GM18909 (cell line): ENCODE results near the gene DNAJC6.
"Not testable (repeated sequence)": the region's sequence is repeated elsewhere in the genome, so short reads cannot be mapped to it uniquely, and the experiment has no call there.

Experiments
- ATAC-seq: cut with Tn5 transposase; IDR thresholded peaks from one replicate; pipeline ENCODE4 v1.9.1; 2021; ENCODE audit warnings: mild to moderate bottlenecking; ENCODE audit not compliant: unreplicated experiment, poor library complexity

The DNAJC6 gene

DNA sequence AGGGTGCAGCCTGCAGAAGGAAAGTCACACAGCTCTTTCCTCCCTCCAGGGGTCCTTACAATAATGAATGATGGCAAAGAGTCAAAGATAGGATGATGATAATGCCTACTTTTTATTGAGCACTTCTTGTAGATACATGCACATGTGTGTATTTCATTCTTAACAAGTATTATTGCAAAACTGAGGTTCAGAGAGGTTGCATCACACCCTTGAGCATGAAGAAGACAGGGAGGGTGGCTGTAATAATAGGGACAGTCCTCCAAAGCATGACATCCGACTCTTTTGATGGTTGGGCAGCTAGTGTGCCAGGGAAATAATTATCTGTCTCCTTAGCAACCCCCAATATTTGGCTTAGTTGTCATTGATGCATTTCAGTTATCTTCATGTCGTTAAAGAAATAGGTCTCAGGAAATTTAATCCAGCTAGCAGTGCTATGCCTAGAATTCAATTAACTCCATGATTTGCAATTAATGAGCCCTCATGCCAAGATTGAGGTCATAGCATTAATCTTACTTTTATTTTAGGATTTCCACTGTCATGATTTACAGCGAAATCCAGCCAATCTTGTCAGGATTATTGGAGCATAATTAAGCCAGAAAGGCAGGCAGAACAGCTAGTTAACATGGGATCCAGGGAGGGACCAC is 35.0 kb downstream of the DNAJC6 start:
- no peak for ATAC-seq

DNA sequence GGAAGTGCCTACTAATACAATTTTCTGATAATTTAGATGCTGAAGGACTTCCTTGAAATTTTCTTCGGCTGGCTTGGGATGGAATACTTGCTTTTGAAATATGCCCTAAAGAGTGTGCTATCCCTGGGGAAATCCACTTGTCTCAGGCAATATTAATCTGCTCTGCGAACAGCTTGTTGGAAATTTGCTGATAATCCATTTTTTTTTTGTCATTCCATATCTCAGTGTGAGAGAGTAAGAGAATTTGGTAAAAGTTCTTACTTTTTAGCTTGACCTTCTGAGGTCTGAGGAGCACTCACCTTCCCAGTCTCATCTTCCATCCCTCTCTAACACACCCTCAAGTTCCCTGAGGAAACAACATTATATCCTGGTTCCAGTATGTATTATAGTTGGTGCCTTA is 36.8 kb downstream of the DNAJC6 start:
- no peak for ATAC-seq

DNA sequence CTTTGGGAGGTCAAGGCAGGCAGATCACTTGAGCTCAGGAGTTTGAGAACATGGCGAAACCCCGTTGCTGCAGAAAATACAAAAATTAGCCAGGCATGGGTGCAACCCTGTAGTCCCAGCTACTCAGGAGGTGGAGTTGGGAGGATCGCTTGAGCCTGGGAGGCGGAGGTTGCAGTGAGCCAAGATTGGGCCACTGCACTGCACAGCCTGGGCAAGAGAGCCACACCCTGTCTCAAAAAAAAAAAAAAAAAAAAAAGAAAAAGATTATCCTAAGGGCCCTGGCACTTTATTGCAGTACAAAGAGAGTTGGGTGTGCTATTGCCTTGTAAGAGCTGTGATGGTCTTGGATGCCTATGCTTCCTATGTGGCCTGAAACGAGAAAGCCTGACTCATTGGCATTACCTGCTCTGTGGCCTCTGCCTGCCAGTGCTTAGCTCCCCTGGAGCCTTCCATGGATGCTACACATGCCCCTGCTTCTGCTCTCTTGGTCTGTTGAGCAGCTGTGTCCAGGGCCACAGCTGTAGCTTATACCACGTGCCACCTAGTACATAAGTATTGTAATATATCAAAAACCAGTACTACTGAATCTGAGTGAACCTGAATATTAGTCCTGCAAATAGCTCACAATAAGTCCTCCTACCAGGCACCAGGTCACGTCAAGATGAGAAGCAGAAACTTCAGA is 45.8 kb downstream of the DNAJC6 start:
- ATAC-seq = no peak

DNA sequence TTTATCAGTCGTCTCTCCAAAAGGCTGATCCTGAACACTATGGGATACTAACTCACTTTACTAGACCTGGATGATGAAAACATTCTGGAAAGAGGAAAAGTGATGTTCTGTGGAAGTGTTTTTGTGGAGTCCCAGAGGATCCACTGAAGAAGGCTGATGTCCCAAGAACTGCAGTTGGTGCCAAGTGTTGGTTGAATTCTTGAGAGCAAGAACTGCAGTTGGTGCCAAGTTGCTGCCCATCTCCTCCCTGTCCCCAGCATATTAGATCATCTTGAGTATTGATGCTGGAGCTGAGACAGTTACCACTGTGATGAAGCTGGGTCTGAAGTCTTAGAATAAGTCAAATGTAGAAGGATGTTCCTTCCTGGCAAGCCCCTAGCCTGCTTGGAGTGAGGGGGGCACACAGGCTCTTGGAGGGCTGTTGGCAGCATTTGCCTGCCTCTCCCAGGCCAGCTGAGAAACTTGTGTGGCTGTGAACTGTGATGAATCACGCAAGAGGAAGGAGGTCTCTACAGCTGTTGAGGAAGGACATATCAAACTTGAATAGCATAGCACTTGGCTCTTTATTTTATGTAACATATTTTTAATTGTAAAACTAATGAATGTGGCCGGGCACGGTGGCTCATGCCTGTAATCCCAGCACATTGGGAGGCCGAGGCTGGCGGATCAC is 48.1 kb downstream of the DNAJC6 start:
- ATAC-seq = no peak

DNA sequence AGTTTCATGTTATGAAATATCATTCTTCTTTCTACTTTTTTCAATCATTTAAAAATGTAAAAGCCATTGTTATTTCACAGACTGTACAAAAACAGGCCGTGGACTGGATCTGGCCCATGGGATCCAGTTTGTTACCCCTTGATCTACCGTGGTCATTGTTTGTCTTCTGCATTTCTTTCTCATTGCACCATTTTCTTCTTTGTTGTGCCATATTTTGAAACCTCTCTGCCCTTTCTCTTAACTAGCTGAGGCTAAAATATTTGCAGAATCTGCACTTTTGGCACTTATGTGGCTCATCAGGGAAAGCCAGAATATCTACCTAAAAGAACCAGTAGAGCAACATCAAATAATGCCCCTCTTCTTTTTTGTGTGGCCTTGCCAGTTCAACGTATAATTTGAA is 50.5 kb downstream of the DNAJC6 start:
- ATAC-seq = no peak

- no peak for ATAC-seq
These were observed 51.3 kb downstream of the DNAJC6 start for GRCh38 chr1:65360648-65361047.

DNA sequence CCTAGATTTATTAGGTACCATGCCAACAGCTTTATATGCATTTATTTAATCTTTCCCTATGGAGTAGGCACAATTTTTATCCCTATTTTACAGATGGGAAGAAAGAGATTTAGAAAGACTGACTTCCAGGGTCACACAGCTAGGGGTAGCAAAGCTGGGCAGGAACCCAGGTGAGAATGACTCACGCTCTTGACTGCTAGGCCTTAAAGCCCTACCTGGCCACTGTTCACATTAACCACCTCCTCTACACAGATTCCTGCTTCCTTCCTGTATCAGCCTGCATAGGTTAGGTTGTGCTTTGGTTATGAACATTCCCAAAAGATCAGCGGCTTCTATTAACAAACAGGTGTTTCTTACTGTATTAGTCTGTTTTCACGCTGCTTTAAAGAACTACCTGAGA is 53.2 kb downstream of the DNAJC6 start:
- ATAC-seq = no peak

GRCh38 chr1:65363484-65363883 is 54.1 kb downstream of the DNAJC6 start:
- no peak for ATAC-seq

- ATAC-seq = no peak
These were observed 59.1 kb downstream of the DNAJC6 start for GRCh38 chr1:65368403-65368802.

DNA sequence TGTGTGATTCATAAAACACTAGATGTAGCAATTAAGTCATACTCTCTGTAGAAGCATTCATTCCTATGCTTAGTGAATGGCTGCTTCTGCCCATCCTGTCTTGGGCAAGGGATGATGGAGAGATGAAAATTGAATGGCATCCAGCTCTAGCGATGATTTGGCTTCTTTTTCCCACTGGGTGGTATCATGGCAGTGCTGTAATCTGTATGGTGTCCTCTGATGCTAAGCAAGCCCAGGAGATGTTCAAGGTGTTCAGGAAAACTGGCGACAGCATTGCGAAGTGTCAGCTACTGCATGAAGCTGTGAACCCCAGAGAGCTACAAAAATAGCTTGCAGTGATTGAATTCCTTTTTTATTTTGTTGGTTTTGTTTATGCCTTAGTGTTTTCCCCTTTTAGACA is 62.2 kb downstream of the DNAJC6 start:
- no peak for ATAC-seq

GRCh38 chr1:65372557-65372956 is 63.2 kb downstream of the DNAJC6 start:
- no peak for ATAC-seq

DNA sequence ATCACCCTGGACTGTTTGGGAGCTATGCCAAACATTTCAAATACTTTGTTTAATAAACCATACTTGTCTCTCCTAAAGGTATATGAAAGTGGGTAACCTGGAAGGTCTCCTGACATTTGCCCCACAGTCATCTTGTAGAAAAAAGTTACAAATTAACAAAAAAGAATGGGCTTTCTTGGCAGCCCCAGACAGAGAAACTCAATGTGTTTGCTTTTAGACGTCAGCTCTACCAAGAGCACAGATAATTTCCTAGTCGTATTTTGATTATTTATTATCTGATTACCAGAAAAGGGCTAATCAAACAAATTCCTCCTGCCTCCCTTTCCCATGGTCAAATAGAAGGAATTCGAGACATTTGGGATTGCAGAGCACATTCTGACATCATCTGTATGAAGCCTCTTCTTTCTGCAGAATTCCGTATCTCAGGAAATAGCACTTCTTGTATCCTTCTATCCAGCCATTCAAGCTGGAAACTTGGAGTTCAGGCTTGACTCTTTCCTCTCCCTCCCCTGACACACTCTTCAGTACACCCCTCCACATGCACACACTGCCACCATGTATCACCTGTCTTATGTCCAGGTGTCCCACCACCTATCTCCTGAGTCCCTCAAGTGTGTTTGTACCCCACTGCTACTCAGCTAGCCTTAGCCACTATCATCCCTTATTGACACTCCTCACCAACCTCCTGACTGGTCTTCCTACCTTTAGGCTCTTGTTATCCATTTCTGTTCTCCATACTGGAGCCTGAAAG is 68.3 kb downstream of the DNAJC6 start:
- no peak for ATAC-seq

GRCh38 chr1:65378247-65378946 is 69.1 kb downstream of the DNAJC6 start:
- ATAC-seq = no peak

DNA sequence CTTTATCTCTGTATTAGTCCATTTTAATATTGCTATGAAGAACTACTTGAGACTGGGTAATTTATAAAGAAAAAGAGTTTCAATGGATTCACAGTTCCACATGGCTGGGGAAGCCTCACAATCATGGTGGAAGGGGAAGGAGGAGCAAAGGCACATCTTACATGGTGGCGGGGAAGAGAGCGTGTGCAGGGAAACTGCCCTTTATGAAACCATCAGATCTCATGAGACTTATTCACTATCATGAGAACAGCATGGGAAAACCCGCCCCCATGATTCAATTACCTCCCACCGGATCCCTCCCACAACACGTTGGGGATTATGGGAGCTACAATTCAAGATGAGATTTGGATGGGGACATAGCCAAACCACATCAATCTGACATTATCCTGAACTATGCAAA is 75.1 kb downstream of the DNAJC6 start:
- not testable (repeated sequence) for ATAC-seq

DNA sequence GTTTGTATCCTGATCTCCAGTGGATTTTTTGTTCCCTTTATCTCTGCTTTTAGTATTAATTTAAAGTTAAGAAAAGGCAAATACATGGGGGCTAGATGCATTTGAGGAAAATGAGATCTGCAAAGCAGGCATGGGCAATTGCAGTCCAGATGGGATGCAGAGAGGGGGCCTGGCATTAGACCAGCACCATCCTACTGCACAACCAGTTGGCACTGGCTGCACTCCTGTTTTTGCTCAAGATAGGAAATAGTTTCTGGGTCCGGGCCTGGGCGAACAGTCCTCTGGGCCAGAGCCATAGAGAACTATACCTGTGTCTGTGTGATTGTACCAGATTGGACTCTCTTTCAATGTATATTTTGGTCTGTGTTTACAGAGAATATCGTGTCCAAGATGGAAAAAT is 77.1 kb downstream of the DNAJC6 start:
- ATAC-seq = no peak

- no peak for ATAC-seq
These were observed 78.5 kb downstream of the DNAJC6 start for GRCh38 chr1:65387821-65388220.

GRCh38 chr1:65388908-65389695 is 79.8 kb downstream of the DNAJC6 start:
- no peak for ATAC-seq

GRCh38 chr1:65392497-65392896 is 83.2 kb downstream of the DNAJC6 start:
- no peak for ATAC-seq

DNA sequence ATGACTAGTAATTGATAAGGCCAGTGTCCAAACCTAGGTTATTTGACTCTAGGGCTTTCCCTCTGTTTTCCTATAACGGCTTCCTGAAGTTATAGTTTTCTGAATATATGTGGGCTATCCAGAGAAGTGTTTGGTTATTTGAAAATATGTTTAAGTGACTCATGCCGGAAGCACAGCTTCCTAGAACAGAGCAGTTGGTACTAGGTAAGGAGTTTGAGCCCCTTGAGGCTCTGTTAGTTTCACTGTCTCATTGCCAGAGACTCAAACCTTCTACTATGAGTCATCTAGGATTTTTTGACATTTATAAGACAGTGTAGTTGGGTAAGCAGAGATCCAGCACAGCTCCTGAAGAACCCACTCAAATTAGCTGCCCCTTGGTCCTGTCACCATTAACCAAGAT is 84.0 kb downstream of the DNAJC6 start:
- peak; percentile 96 for ATAC-seq

GRCh38 chr1:65393928-65394327 is 84.6 kb downstream of the DNAJC6 start:
- no peak for ATAC-seq
